ENCODE data around the gene NUDT3.
A peak's percentile ranks its signal among the peaks of the same experiment; 100 is the strongest.

The NUDT3 gene

GRCh38 chr6:34238585-34239499, 153.6 kb downstream of the NUDT3 start:
- DNase-seq (ENCODE audit: low spot score): no peak

- DNase-seq (ENCODE audit: low spot score): peak; percentile 83
Observed at GRCh38 chr6:34237722-34238584, 154.5 kb downstream of the NUDT3 start.

GRCh38 chr6:34237316-34237721, 155.2 kb downstream of the NUDT3 start:
- DNase-seq (ENCODE audit: low spot score): no peak

- DNase-seq (ENCODE audit: low spot score): peak; percentile 95
Observed at GRCh38 chr6:34236443-34237315, 155.8 kb downstream of the NUDT3 start, which contains the start of gene HMGA1. Gene HMGA1 (plus strand): TSS chr6:34236873. CDS start chr6:34240781, 3,908 bp downstream.

- DNase-seq (ENCODE audit: low spot score): no peak
Observed at GRCh38 chr6:34236131-34236442, 156.4 kb downstream of the NUDT3 start.

GRCh38 chr6:34235307-34236130, 156.9 kb downstream of the NUDT3 start:
- no peak for DNase-seq (ENCODE audit: low spot score)

- no peak for DNase-seq (ENCODE audit: low spot score)
Observed at GRCh38 chr6:34234667-34235306, 157.7 kb downstream of the NUDT3 start.

- no peak for DNase-seq (ENCODE audit: low spot score)
Observed at GRCh38 chr6:34233867-34234266, 158.6 kb downstream of the NUDT3 start.

GRCh38 chr6:34232901-34233300, 159.6 kb downstream of the NUDT3 start:
- DNase-seq (ENCODE audit: low spot score): no peak

- no peak for DNase-seq (ENCODE audit: low spot score)
Observed at GRCh38 chr6:34231566-34232336, 160.7 kb downstream of the NUDT3 start.

GRCh38 chr6:34230653-34231371, 161.7 kb downstream of the NUDT3 start:
- no peak for DNase-seq (ENCODE audit: low spot score)

GRCh38 chr6:34229877-34230276, 162.6 kb downstream of the NUDT3 start:
- no peak for DNase-seq (ENCODE audit: low spot score)

Measured in HuH-7.5 (cell line).